CD4-positive, alpha-beta T cell (primary cell): ENCODE measurements around the gene GNAQ. TPM values are rescaled to one million over a fixed set of nuclear protein-coding genes. Genes with fewer than 3 reads are reported as not detected.

Experiments
- ATAC-seq: fragments of 200-7000 bp; cut with Tn5 transposase; one replicate; pipeline ENCODE4 v1.10.0; 2022; ENCODE audit warnings: mild to moderate bottlenecking; ENCODE audit not compliant: poor library complexity
- CTCF ChIA-PET: fragments of 350-600 bp; sonication (Branson Sonifier 250); formaldehyde crosslinking; loops from one replicate; lab custom pipeline; 2021; ENCODE audit warnings: antibody characterized with exemption, inconsistent platforms; lab: Charles Lee
- POLR2A ChIA-PET: fragments of 350-600 bp; sonication (Branson Sonifier 250); formaldehyde crosslinking; loops from one replicate; lab custom pipeline; 2021; ENCODE audit warnings: antibody characterized with exemption, inconsistent platforms; lab: Charles Lee
- DNase-seq, 14 experiments: peaks; one replicate each; pipeline ENCODE4 v3.0.0-alpha.2; 2013 to 2020; ENCODE audit warnings: mixed read lengths in 2 of 14
- H3K27ac ChIP-seq, 2 donors: one replicate each; pipeline versions ENCODE4 v1.5.1 to v1.7.0; 2013; ENCODE audit warnings: low read length in 2 of 2, low read depth in 1 of 2, mild to moderate bottlenecking in 1 of 2
- H3K27me3 ChIP-seq, 2 experiments: 1 replicate in 1 of 2; 2 replicates in 1 of 2; pipeline versions ENCODE4 v1.6.1 to v1.7.0; 2013; ENCODE audit warnings: low read length in 2 of 2, control low read depth in 1 of 2, mild to moderate bottlenecking in 1 of 2, moderate library complexity in 1 of 2; ENCODE audit not compliant: insufficient read depth in 2 of 2, control insufficient read depth in 1 of 2
- H3K36me3 ChIP-seq: one replicate; pipeline ENCODE4 v1.6.1; 2013; ENCODE audit warnings: low read length, control low read depth; ENCODE audit not compliant: insufficient read depth
- H3K4me1 ChIP-seq: one replicate; pipeline ENCODE4 v1.6.1; 2013; ENCODE audit warnings: low read length, control low read depth; ENCODE audit not compliant: insufficient read depth
- H3K4me3 ChIP-seq: one replicate; pipeline ENCODE4 v1.5.1; 2013; ENCODE audit warnings: mild to moderate bottlenecking, low read length, moderate library complexity
- H3K9me3 ChIP-seq, 2 experiments: 1 replicate in 1 of 2; 2 replicates in 1 of 2; pipeline versions ENCODE4 v1.6.1 to v1.7.0; 2013; ENCODE audit warnings: low read length in 2 of 2, mild to moderate bottlenecking in 2 of 2, control low read depth in 1 of 2, moderate library complexity in 1 of 2; ENCODE audit not compliant: control insufficient read depth in 1 of 2, insufficient read depth in 1 of 2
- H3K27ac Mint-ChIP-seq: one replicate; pipeline ENCODE4 v1.8.0; 2020; ENCODE audit warnings: mixed read lengths
- H3K27me3 Mint-ChIP-seq: one replicate; pipeline ENCODE4 v1.8.0; 2021; ENCODE audit warnings: mixed read lengths
- H3K36me3 Mint-ChIP-seq: one replicate; pipeline ENCODE4 v1.8.0; 2021; ENCODE audit warnings: low read depth, mixed read lengths
- H3K4me1 Mint-ChIP-seq: one replicate; pipeline ENCODE4 v1.8.0; 2021; ENCODE audit warnings: low read depth, mixed read lengths
- H3K4me3 Mint-ChIP-seq: one replicate; pipeline ENCODE4 v1.8.0; 2020; ENCODE audit warnings: mild to moderate bottlenecking, mixed read lengths
- H3K9me3 Mint-ChIP-seq: one replicate; pipeline ENCODE4 v1.8.0; 2020; ENCODE audit warnings: mixed read lengths
- intact Hi-C, 2 experiments: fragments of 100-400 bp; cut with DNase I in 1 of 2; cut with micrococcal nuclease in 1 of 2; formaldehyde crosslinking; loops; one replicate each; pipeline versions ENCODE4 v1.15.1 to v1.9.0; 2023 to 2025; cut with DNase I, micrococcal nuclease
- total RNA-seq, 174 experiments: library from RNA in 2 of 174; stranded (reverse) in 2 of 174; gene quantifications; one replicate each; pipeline ENCODE4 v1.2.3 and lab custom pipeline; 2021 to 2026
- TF ChIP-seq, protein P1 (sequence below): fragments of 200-600 bp; IDR thresholded peaks from one replicate; pipeline ENCODE4 v1.8.0; 2022; ENCODE audit warnings: antibody characterized with exemption, mild to moderate bottlenecking

Gene GNAQ
- total RNA-seq, 2 experiments from 2014 or later, result 55.5 to 55.9 TPM

- POLR2A ChIA-PET, result interaction anchor here (0.6 to 0.7 kb wide), 2 partner anchors 30 to 588 kb away, joined by 3 to 5 read pairs; no protein-coding TSS in a partner anchor
- TF ChIP-seq, protein P1, sequence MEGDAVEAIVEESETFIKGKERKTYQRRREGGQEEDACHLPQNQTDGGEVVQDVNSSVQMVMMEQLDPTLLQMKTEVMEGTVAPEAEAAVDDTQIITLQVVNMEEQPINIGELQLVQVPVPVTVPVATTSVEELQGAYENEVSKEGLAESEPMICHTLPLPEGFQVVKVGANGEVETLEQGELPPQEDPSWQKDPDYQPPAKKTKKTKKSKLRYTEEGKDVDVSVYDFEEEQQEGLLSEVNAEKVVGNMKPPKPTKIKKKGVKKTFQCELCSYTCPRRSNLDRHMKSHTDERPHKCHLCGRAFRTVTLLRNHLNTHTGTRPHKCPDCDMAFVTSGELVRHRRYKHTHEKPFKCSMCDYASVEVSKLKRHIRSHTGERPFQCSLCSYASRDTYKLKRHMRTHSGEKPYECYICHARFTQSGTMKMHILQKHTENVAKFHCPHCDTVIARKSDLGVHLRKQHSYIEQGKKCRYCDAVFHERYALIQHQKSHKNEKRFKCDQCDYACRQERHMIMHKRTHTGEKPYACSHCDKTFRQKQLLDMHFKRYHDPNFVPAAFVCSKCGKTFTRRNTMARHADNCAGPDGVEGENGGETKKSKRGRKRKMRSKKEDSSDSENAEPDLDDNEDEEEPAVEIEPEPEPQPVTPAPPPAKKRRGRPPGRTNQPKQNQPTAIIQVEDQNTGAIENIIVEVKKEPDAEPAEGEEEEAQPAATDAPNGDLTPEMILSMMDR, result no peak
These were observed 10.4 kb upstream of the GNAQ start for GRCh38 chr9:78041971-78042370.

DNA sequence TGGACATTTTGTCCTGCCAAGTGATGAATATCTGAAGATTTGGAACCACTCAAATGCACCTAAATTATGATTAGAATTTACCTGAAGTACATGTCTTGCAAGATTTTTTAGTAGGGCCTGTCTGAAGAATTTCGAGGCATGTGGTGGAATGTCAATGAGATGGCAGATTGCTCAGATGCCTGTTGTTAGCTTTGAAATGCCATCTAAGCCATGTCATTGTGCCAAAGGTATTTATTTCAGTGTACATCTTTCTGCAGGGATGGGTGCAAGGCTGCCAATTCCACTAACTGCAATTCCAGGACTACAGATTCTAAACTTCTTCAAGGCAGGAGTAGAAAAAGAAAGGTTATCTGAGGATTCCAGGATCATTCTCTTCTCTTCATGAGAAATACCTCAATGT lies 9.1 kb upstream of the GNAQ start:
- DNase-seq, result no peak
- no peak for ATAC-seq
- H3K36me3 Mint-ChIP-seq, result no peaks in the 10 kb centered on the region
- H3K4me1 ChIP-seq, result no peaks in the 10 kb centered on the region
- H3K27me3 ChIP-seq, result no peaks in the 10 kb centered on the region
- H3K9me3 ChIP-seq, result no peaks in the 10 kb centered on the region
- H3K27ac Mint-ChIP-seq, result no peak overlapping the region
- H3K4me3 Mint-ChIP-seq, result no peak overlapping the region
- no peaks in the 10 kb centered on the region for H3K9me3 Mint-ChIP-seq
- H3K27ac ChIP-seq, result no peak overlapping the region
- no peaks in the 10 kb centered on the region for H3K27me3 Mint-ChIP-seq
- TF ChIP-seq, protein P1, result no peak
- H3K4me1 Mint-ChIP-seq, result no peaks in the 10 kb centered on the region
- intact Hi-C loops, result no loop called here
- POLR2A ChIA-PET, result interaction anchor here (1.4 kb wide), 1 partner anchor 10 kb away, joined by 4 read pairs; no protein-coding TSS in a partner anchor
- no peak overlapping the region for H3K4me3 ChIP-seq
- H3K36me3 ChIP-seq, result no peaks in the 10 kb centered on the region
- CTCF ChIA-PET, result no interaction called here

More at GRCh38 chr9:78041971-78042370, 10.4 kb upstream of the GNAQ start:
- Histone ChIP-seq H3K9me3 (no peaks in the 10 kb centered on the region), H3K4me3 (no peak overlapping the region), H3K36me3 (no peaks in the 10 kb centered on the region), H3K27ac (no peak overlapping the region), H3K27me3 (no peaks in the 10 kb centered on the region), H3K4me1 (no peaks in the 10 kb centered on the region)
- H3K4me1 Mint-ChIP-seq, result no peaks in the 10 kb centered on the region
- ATAC-seq (no peak), DNase-seq (no peak)
- H3K36me3 Mint-ChIP-seq, result no peaks in the 10 kb centered on the region
- H3K27ac Mint-ChIP-seq, result no peak overlapping the region
- H3K27me3 Mint-ChIP-seq, result no peaks in the 10 kb centered on the region
- CTCF ChIA-PET, result no interaction called here
- no peak overlapping the region for H3K4me3 Mint-ChIP-seq
- intact Hi-C loops, result no loop called here
- no peaks in the 10 kb centered on the region for H3K9me3 Mint-ChIP-seq

DNA sequence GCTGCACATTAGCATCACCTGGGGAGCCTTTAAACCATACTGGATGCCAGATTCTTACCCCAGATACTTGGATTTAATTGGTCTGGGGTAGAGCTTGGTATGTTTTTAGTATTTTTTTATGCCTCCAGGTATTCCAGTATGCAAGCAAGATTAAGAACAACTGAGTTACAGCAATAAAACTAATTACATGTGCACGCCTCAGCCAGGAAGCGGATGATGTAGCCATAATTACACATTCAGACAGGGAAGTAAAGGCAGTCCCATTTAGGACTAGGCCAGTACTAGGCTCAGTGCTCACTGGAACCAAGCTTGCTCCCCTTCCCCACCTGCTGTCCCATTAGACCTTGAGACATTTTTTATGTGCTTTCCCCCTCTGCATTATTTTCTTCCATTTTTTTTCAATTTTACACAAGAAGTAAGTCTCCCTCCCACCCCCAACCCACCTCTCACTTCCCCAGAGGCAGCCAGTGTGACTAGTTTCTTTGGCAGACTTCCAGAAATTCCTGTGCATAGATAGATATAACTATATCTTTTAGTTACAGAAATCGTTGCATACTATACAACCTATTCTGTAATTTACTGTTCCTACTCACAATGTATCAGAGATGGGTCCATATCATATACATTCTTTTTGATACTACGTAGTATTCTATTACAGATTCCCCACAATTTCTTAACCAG lies 7.1 kb upstream of the GNAQ start:
- Mint-ChIP-seq H3K4me1 (peaks cover 19% of the 10 kb centered on the region), H3K4me3 (no peak overlapping the region), H3K27ac (no peak overlapping the region), H3K27me3 (no peaks in the 10 kb centered on the region), H3K9me3 (no peaks in the 10 kb centered on the region), H3K36me3 (no peaks in the 10 kb centered on the region)
- Histone ChIP-seq H3K27me3 (no peaks in the 10 kb centered on the region), H3K4me1 (peaks cover 10% of the 10 kb centered on the region), H3K36me3 (no peaks in the 10 kb centered on the region), H3K27ac (no peak overlapping the region), H3K9me3 (no peaks in the 10 kb centered on the region), H3K4me3 (no peak overlapping the region)
- ATAC-seq, result no peak
- intact Hi-C loops, result loop anchor here (5.0 to 10.0 kb wide), 2 partner anchors 474 to 581 kb away; no protein-coding TSS in a partner anchor
- CTCF ChIA-PET, result no interaction called here
- TF ChIP-seq, protein P1, result no peak
- no peak for DNase-seq
- POLR2A ChIA-PET, result no interaction called here
